ENCODE results near the gene C2CD4D.

DNA sequence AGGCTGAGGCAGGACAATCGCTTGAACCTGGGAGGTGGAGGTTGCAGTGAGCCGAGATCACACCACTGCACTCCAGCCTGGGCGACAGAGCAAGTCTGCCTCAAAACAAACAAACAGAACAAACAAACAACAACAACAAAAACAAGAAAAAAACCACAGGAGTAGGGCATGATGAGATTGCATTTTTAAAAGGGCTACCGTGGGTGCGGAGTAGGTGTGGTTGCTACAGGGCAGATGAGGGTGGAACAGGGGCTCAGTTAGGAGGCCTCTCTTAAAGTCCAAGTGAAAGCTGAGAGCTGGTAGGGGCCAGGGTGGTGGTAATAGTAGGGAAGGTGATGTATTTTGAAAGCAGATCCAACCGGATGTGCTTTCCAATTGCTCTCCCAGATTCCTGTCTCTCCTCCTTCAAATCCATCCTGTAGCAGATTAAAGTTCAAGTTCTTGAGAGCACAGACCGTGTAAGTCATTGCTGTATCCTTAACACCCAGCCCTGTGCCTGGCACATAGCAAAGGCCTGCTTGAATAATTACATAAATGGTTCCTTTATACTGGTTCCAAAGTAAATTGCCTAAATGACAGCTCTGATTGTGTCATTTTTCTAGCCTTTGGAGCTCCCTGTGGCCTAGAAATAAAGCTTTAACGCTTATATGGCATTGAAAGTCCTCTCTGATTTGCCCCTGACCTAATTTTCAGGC, 30.2 kb downstream of the C2CD4D start:
- TF ChIP-seq POLR2AphosphoS5 (IDR thresholded peaks at IDR 0.05; ENCODE audit: low read depth, low read length) (no peak), POLR2A (IDR thresholded peaks at IDR 0.05; ENCODE audit: low read depth, low read length) (no peak), TAF1 (IDR thresholded peaks at IDR 0.05; ENCODE audit: low read depth, low read length) (no peak), SPI1 (IDR thresholded peaks at IDR 0.05; ENCODE audit: low read depth, low read length) (no peak)
